ENCODE data around the gene MRPL48. TPM values are rescaled to one million over a fixed set of nuclear protein-coding genes. Genes with fewer than 3 reads are reported as not detected.

Gene MRPL48
- polyA plus RNA-seq, 2 of the 4 experiments (the other 2 are of a cell fraction) = 57.2 to 103 TPM

DNA sequence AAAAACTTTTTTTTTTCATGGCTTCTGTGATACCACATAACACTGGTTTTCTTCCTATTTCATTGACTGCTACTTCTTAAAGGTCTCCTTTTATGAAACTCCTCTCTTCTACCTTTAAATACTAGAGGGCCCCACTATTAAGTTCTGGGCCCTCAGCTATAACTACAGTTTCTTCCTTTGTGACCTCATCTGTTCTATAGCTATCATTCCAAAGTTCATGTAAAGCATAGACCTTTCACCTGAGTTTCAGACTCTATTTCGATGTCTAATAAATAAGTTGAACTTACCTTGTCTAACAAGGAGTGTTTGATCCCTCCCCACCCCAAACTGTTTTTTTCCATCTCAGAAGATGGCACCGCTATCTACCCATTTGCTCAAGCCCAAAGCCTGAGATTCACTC, 124.4 kb downstream of the MRPL48 start:
- 91% methylated on average over 2 of the region's 2 CpGs for WGBS (ENCODE audit: missing lambda C conversion rate)
- CTCF ChIA-PET = interaction anchor here (0.5 kb wide), 1 partner anchor 395 kb away, joined by 4 read pairs; no protein-coding TSS in a partner anchor
- no peak overlapping the region for H3K27ac ChIP-seq
- TF ChIP-seq CHD2 (IDR thresholded peaks at IDR 0.05; ENCODE audit: low read length, partially characterized antibody) = no peak
- TF ChIP-seq PHF8 (IDR thresholded peaks at IDR 0.05; ENCODE audit: borderline replicate concordance, low read depth) = no peak
- no peak for TF ChIP-seq KDM1A (IDR thresholded peaks at IDR 0.05; ENCODE audit: low read depth)
- TF ChIP-seq, protein P1, sequence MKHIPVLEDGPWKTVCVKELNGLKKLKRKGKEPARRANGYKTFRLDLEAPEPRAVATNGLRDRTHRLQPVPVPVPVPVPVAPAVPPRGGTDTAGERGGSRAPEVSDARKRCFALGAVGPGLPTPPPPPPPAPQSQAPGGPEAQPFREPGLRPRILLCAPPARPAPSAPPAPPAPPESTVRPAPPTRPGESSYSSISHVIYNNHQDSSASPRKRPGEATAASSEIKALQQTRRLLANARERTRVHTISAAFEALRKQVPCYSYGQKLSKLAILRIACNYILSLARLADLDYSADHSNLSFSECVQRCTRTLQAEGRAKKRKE (CRISPR knock-in tag; IDR thresholded peaks at IDR 0.05; ENCODE audit: low read depth) = no peak
- TF ChIP-seq ZC3H11A (IDR thresholded peaks at IDR 0.05) = no peak
- TF ChIP-seq RCOR1 (IDR thresholded peaks at IDR 0.05; ENCODE audit: low read depth, low read length) = no peak
- TF ChIP-seq HDAC2 (IDR thresholded peaks at IDR 0.05) = no peak
- TF ChIP-seq FOSL2 (IDR thresholded peaks at IDR 0.05) = no peak
- no peak for TF ChIP-seq FOSL2 (CRISPR knock-in tag; IDR thresholded peaks at IDR 0.05)
- FAIRE-seq (no peak), DNase-seq (ENCODE audit: low read depth in 1 of 2, low spot score in 1 of 2) (no peak), ATAC-seq (no peak)
- POLR2A ChIA-PET = no interaction called here
- no peaks in the 10 kb centered on the region for H3K9me3 ChIP-seq
- no peak overlapping the region for H3K4me3 ChIP-seq
- H3K4me2 ChIP-seq = no peak overlapping the region
- H3K4me1 ChIP-seq = peaks cover 5% of the 10 kb centered on the region; the same call in 1 of the 3 replicates

DNA sequence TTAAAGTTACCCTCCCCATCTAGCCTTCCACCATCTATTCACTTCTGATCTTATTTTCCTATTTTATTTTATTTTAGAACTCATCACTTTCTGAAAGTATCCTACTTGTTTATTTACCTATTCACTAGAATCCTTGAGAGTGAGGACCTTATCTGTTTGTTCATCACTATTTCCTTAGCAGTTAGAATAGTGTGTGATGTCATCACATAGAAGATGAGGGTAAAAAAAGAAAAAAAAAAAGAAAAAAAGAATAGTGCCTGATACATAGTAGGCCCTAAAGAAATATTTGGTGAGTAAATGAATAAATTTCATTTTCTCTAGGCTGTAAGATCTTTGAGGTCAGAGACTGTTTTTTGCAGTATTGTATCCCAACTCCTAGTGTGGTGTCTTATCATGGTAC, 125.8 kb downstream of the MRPL48 start:
- no peak overlapping the region for H3K4me2 ChIP-seq
- TF ChIP-seq HEYL (CRISPR knock-in tag; IDR thresholded peaks at IDR 0.05) (no peak), FOSL2 (IDR thresholded peaks at IDR 0.05) (no peak), FOSL2 (CRISPR knock-in tag; IDR thresholded peaks at IDR 0.05) (no peak), NPAS2 (CRISPR knock-in tag; IDR thresholded peaks at IDR 0.05; ENCODE audit: borderline replicate concordance) (no peak), RARB (CRISPR knock-in tag; IDR thresholded peaks at IDR 0.05) (no peak), FOXS1 (CRISPR knock-in tag; IDR thresholded peaks at IDR 0.05) (no peak), TP53 (CRISPR knock-in tag; IDR thresholded peaks at IDR 0.05) (no peak), HOXA7 (CRISPR knock-in tag; IDR thresholded peaks at IDR 0.05) (no peak), MYC (IDR thresholded peaks at IDR 0.05; ENCODE audit: borderline replicate concordance, low read length) (no peak), MAZ (IDR thresholded peaks at IDR 0.05; ENCODE audit: borderline replicate concordance, low read depth, low read length) (no peak), HOXB13 (CRISPR knock-in tag; IDR thresholded peaks at IDR 0.05; ENCODE audit: low read depth) (no peak)
- H3K4me3 ChIP-seq = no peak overlapping the region
- CTCF ChIA-PET = interaction anchor here (1.2 kb wide), 2 partner anchors 18 to 28 kb away, joined by 3 to 4 read pairs; no protein-coding TSS in a partner anchor
- H3K9me3 ChIP-seq = no peaks in the 10 kb centered on the region
- ATAC-seq = no peak
- DNase-seq (ENCODE audit: low read depth in 1 of 2, low spot score in 1 of 2) = no peak
- H3K4me1 ChIP-seq = no peaks in the 10 kb centered on the region
- no peak overlapping the region for H3K27ac ChIP-seq
- POLR2A ChIA-PET = no interaction called here
- FAIRE-seq = no peak

DNA sequence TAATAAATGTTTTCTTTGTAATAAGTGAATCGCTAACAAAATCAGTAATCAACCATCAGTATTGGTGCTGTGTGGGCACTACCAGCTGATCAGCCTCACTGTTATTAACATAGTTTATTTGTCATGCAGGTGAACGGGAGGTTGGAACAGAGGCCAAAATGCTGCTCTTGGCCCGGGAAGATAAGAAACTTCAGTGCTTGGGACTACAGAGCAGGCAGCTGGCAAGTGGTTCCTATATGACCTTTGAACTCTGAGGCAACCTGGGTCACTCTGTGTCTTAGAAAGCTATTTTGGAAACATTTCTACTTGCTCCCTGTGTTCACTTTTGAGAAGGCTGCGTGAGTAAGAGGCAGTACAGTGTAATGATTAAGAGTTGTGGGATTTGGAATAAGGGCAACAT, 126.6 kb downstream of the MRPL48 start:
- Histone ChIP-seq H3K4me1 (no peaks in the 10 kb centered on the region), H3K4me2 (no peak overlapping the region), H3K4me3 (no peak overlapping the region), H3K9me3 (no peaks in the 10 kb centered on the region), H3K27ac (no peak overlapping the region)
- POLR2A ChIA-PET = no interaction called here
- FAIRE-seq (no peak), DNase-seq (ENCODE audit: low read depth in 1 of 2, low spot score in 1 of 2) (no peak), ATAC-seq (no peak)
- WGBS (ENCODE audit: missing lambda C conversion rate) = 93% methylated on average over 4 of the region's 4 CpGs
- CTCF ChIA-PET = interaction anchor here (1.2 kb wide), 2 partner anchors 17 to 29 kb away, joined by 3 to 4 read pairs; no protein-coding TSS in a partner anchor
- TF ChIP-seq CHD4 (IDR thresholded peaks at IDR 0.05; ENCODE audit: borderline replicate concordance) (no peak), CBX8 (IDR thresholded peaks at IDR 0.05) (no peak), RNF2 (IDR thresholded peaks at IDR 0.05; ENCODE audit: borderline replicate concordance, low read depth) (no peak), HOXB5 (CRISPR knock-in tag; IDR thresholded peaks at IDR 0.05) (no peak), RCOR1 (IDR thresholded peaks at IDR 0.05; ENCODE audit: low read depth, low read length) (no peak), KDM1A (IDR thresholded peaks at IDR 0.05; ENCODE audit: low read depth) (no peak), TFCP2L1 (CRISPR knock-in tag; IDR thresholded peaks at IDR 0.05) (no peak)
- TF ChIP-seq, protein P2, sequence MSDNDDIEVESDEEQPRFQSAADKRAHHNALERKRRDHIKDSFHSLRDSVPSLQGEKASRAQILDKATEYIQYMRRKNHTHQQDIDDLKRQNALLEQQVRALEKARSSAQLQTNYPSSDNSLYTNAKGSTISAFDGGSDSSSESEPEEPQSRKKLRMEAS (IDR thresholded peaks at IDR 0.05) = no peak

Other genes starting within 250 kb of the MRPL48 start
- 15.3 and 21.7 TPM in 2 replicates for gene FAM168A, start 189.8 kb upstream of the MRPL48 start, polyA plus RNA-seq (2011; rRNA removed)
- 18.4 to 21.4 TPM (median 19.2 TPM) in 3 replicates for gene FAM168A, start 189.8 kb upstream of the MRPL48 start, polyA plus RNA-seq (2017; fragmentation: RNase III; extraction: RNeasy Plus Mini Kit Qiagen cat#74134 plus additional on column Dnase treatment)
- 0.85 and 0.97 TPM in 2 replicates for gene PLEKHB1, start 141.3 kb upstream of the MRPL48 start, polyA plus RNA-seq (2011; rRNA removed)
- gene PLEKHB1, start 141.3 kb upstream of the MRPL48 start, polyA plus RNA-seq (2017; fragmentation: RNase III; extraction: RNeasy Plus Mini Kit Qiagen cat#74134 plus additional on column Dnase treatment) = 0.76 to 1.2 TPM (median 1.1 TPM) in 3 replicates
- 95.3 and 141 TPM in 2 replicates for gene RAB6A, start 26.8 kb upstream of the MRPL48 start, polyA plus RNA-seq (2011; rRNA removed)
- gene RAB6A, start 26.8 kb upstream of the MRPL48 start, polyA plus RNA-seq (2017; fragmentation: RNase III; extraction: RNeasy Plus Mini Kit Qiagen cat#74134 plus additional on column Dnase treatment) = 75.0 to 86.1 TPM (median 75.7 TPM) in 3 replicates
- 126 and 143 TPM in 2 replicates for gene COA4, start 89.0 kb downstream of the MRPL48 start, polyA plus RNA-seq (2011; rRNA removed)
- gene COA4, start 89.0 kb downstream of the MRPL48 start, polyA plus RNA-seq (2017; fragmentation: RNase III; extraction: RNeasy Plus Mini Kit Qiagen cat#74134 plus additional on column Dnase treatment) = 212 to 235 TPM (median 214 TPM) in 3 replicates
- gene PAAF1, start 89.1 kb downstream of the MRPL48 start, polyA plus RNA-seq (2011; rRNA removed) = 24.9 and 25.1 TPM in 2 replicates
- gene PAAF1, start 89.1 kb downstream of the MRPL48 start, polyA plus RNA-seq (2017; fragmentation: RNase III; extraction: RNeasy Plus Mini Kit Qiagen cat#74134 plus additional on column Dnase treatment) = 16.6 to 21.9 TPM (median 18.2 TPM) in 3 replicates
- gene DNAJB13, start 163.2 kb downstream of the MRPL48 start, polyA plus RNA-seq (2011; rRNA removed) = 0.87 and 0.90 TPM in 2 replicates
- 0.47 to 0.95 TPM (median 0.75 TPM) in 3 replicates for gene DNAJB13, start 163.2 kb downstream of the MRPL48 start, polyA plus RNA-seq (2017; fragmentation: RNase III; extraction: RNeasy Plus Mini Kit Qiagen cat#74134 plus additional on column Dnase treatment)
- 51.6 and 54.7 TPM in 2 replicates for gene UCP2, start 195.0 kb downstream of the MRPL48 start, polyA plus RNA-seq (2011; rRNA removed)
- 126 to 138 TPM (median 131 TPM) in 3 replicates for gene UCP2, start 195.0 kb downstream of the MRPL48 start, polyA plus RNA-seq (2017; fragmentation: RNase III; extraction: RNeasy Plus Mini Kit Qiagen cat#74134 plus additional on column Dnase treatment)
- gene UCP3, start 221.2 kb downstream of the MRPL48 start, polyA plus RNA-seq (2011; rRNA removed) = 1.3 and 1.6 TPM in 2 replicates
- gene UCP3, start 221.2 kb downstream of the MRPL48 start, polyA plus RNA-seq (2017; fragmentation: RNase III; extraction: RNeasy Plus Mini Kit Qiagen cat#74134 plus additional on column Dnase treatment) = 1.5 to 1.8 TPM (median 1.7 TPM) in 3 replicates

Data from A549 (cell line).